Measurements from ENCODE around the gene CCDC102A.
A peak's percentile ranks its signal among the peaks of the same experiment; 100 is the strongest.

CCDC102A gene

DNA sequence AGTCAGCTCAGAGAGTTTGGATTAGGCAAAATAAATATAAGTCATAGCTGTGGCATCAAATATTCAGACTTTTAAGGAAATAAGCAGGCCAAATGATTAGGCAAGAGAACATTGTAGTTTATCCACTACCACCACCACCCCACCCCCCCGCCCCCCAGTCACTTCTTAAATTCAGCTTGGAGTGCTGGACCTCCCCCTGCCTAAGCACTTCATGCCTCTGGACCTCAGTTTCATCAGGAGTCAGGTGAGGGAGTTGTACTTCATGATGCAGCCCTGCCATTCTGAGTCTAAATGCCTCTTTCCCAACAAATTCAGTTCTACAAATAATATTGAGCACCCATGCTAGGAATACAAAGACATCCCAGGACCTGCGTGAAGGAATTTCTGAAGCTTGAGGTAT lies 71.8 kb downstream of the CCDC102A start:
- no peak for DNase-seq (ENCODE audit: low read depth)
- TF ChIP-seq, protein P1, sequence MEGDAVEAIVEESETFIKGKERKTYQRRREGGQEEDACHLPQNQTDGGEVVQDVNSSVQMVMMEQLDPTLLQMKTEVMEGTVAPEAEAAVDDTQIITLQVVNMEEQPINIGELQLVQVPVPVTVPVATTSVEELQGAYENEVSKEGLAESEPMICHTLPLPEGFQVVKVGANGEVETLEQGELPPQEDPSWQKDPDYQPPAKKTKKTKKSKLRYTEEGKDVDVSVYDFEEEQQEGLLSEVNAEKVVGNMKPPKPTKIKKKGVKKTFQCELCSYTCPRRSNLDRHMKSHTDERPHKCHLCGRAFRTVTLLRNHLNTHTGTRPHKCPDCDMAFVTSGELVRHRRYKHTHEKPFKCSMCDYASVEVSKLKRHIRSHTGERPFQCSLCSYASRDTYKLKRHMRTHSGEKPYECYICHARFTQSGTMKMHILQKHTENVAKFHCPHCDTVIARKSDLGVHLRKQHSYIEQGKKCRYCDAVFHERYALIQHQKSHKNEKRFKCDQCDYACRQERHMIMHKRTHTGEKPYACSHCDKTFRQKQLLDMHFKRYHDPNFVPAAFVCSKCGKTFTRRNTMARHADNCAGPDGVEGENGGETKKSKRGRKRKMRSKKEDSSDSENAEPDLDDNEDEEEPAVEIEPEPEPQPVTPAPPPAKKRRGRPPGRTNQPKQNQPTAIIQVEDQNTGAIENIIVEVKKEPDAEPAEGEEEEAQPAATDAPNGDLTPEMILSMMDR (conservative IDR thresholded peaks at IDR 0.05; ENCODE audit: low read depth, low read length): no peak
- no peak overlapping the region for H3K4me3 ChIP-seq (ENCODE audit: low read depth, low read length)

DNA sequence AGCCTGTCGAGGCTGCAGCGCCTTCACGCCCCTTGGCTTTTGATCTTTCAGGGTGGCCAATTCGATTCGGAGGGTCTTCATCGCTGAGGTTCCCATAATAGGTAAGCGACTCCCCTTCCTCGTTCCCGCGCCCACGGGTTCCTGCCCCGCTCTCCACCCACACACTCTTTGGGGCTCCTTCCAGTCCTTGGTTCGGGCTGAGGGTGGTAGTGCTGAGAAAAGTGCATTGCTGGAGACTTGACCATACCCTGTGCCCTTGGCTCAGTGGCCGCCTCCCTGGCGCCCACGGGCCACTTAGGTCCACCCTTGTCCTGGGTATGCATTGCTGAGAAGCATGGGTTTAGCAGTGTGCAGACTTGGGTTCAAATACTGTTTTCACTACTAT lies 73.4 kb downstream of the CCDC102A start:
- DNase-seq (ENCODE audit: low read depth): no peak
- H3K4me3 ChIP-seq (ENCODE audit: low read depth, low read length): peak overlapping the region; percentile 96
- TF ChIP-seq, protein P1 (conservative IDR thresholded peaks at IDR 0.05; ENCODE audit: low read depth, low read length): no peak

DNA sequence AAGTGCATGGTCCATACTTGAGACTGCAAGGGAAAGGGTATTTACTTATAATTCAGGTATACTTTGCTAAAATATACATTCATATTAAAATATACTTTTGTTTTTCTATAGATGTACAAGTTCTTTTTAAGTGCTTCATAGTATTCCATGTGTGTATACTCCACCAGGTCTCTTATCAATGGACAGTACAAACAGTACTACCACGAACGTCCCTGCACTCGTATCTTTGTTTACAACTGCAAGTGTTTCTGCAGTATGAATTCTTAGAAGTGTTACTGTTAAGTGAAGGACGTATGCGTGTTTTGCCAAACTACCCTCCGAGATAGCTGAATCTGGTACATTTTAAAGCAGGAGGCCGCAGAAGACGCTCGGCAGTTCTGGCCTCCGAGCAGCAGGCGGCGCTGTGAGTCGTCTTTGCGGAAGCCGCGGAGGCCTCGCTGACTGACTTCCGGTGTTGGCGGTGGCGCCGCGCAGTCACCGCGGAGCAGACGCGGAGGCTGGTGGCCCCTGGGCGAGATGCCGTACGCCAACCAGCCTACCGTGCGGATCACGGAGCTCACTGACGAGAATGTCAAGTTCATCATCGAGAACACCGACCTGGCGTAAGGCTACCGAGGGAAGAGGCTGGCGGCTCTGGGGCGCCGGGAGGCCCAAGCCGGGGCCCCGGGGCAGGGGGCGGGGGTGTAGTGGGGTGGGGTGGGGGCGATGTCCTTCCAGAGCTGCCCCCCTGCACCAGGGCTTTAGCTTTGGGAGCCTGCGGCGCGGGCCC lies 74.0 kb downstream of the CCDC102A start, which contains the start of gene POLR2C:
Gene POLR2C, plus strand, starts transcription at position 471 of the 769 bp plus-strand sequence. Its CDS starts 46 bp downstream, at position 517.
- TF ChIP-seq, protein P1 (conservative IDR thresholded peaks at IDR 0.05; ENCODE audit: low read depth, low read length): peak; percentile 92
- peak; percentile 88 for DNase-seq (ENCODE audit: low read depth)
- peak within 1 kb of the TSS; percentile 96 for H3K4me3 ChIP-seq (ENCODE audit: low read depth, low read length)

All from choroid plexus epithelial cell (primary cell).